Stimulated activated CD4-positive, alpha-beta T cell treated with anti-CD3 and anti-CD28 coated beads, Interleukin-4, amount 100 ng/mL, for 24 hours (primary cell): Measurements from ENCODE around the gene ENTREP3.
A peak's percentile ranks its signal among the peaks of the same experiment; 100 is the strongest.

ENCODE experiments used
- DNase-seq: peaks from one replicate; pipeline ENCODE4 v3.0.0-alpha.2; 2020

The ENTREP3 gene

GRCh38 chr1:155277902-155278688, 22.8 kb upstream of the ENTREP3 start:
- DNase-seq = peak; percentile 79

GRCh38 chr1:155277070-155277901, 22.0 kb upstream of the ENTREP3 start, which contains the start of gene HCN3:
TSS of gene HCN3 (plus strand) at chr1:155277463. CDS start at chr1:155277591, 128 bp downstream.
- DNase-seq = peak; percentile 96

- peak; percentile 96 for DNase-seq
These were observed 18.3 kb upstream of the ENTREP3 start, which contains the start of gene CLK2 for GRCh38 chr1:155273343-155274245. TSS of gene CLK2 (minus strand) at chr1:155273504. CDS start at chr1:155270977, 2,527 bp downstream.

- DNase-seq = no peak
These were observed 17.4 kb upstream of the ENTREP3 start for GRCh38 chr1:155272466-155273342.

GRCh38 chr1:155269381-155269780, 14.1 kb upstream of the ENTREP3 start:
- DNase-seq = no peak

GRCh38 chr1:155268630-155269029, 13.3 kb upstream of the ENTREP3 start:
- DNase-seq = no peak

- DNase-seq = no peak
These were observed 12.1 kb upstream of the ENTREP3 start for GRCh38 chr1:155267373-155267772.

GRCh38 chr1:155266553-155266952, 11.3 kb upstream of the ENTREP3 start:
- DNase-seq = no peak

- DNase-seq = no peak
These were observed 7.8 kb upstream of the ENTREP3 start for GRCh38 chr1:155263067-155263466.

GRCh38 chr1:155261852-155262673, 6.8 kb upstream of the ENTREP3 start, which contains the start of gene SCAMP3:
TSS of gene SCAMP3 (minus strand) at chr1:155262360. CDS start at chr1:155262151, 209 bp downstream.
- DNase-seq = peak; percentile 93

GRCh38 chr1:155261493-155261851, 6.2 kb upstream of the ENTREP3 start:
- peak; percentile 30 for DNase-seq

- no peak for DNase-seq
These were observed 5.0 kb upstream of the ENTREP3 start for GRCh38 chr1:155260276-155260675.

- no peak for DNase-seq
These were observed 972 bp upstream of the ENTREP3 start for GRCh38 chr1:155256058-155256852.

- DNase-seq = no peak
These were observed 505 bp downstream of the ENTREP3 start for GRCh38 chr1:155254714-155255242.

GRCh38 chr1:155254228-155254713, 1.0 kb downstream of the ENTREP3 start:
- no peak for DNase-seq

- no peak for DNase-seq
These were observed 1.5 kb downstream of the ENTREP3 start for GRCh38 chr1:155253797-155254196.

- DNase-seq = no peak
These were observed 2.1 kb downstream of the ENTREP3 start for GRCh38 chr1:155253208-155253607.

- no peak for DNase-seq
These were observed 3.7 kb downstream of the ENTREP3 start for GRCh38 chr1:155251566-155251965.
